H9 (cell line): ENCODE measurements around the gene ARCN1. TPM values are rescaled to one million over a fixed set of nuclear protein-coding genes. Genes with fewer than 3 reads are reported as not detected.

Experiments used
- DNase-seq: peaks from one replicate; pipeline ENCODE4 v3.0.0-alpha.2; 2017
- H2AFZ ChIP-seq: one replicate; pipeline ENCODE4 v1.6.1; 2013; ENCODE audit warnings: mild to moderate bottlenecking, low read length, control low read depth, moderate library complexity
- H2AK5ac ChIP-seq: 2 replicates; pipeline ENCODE4 v1.6.1; 2013; ENCODE audit warnings: low read length, control low read depth, mixed read lengths; ENCODE audit not compliant: insufficient read length
- H2BK120ac ChIP-seq: one replicate; pipeline ENCODE4 v1.6.1; 2013; ENCODE audit warnings: low read depth, mild to moderate bottlenecking, low read length, control low read depth, inconsistent platforms; ENCODE audit not compliant: poor library complexity, severe bottlenecking
- H2BK12ac ChIP-seq: 2 replicates; pipeline ENCODE4 v1.6.1; 2013; ENCODE audit warnings: low read length, control low read depth, mixed read lengths, low read depth; ENCODE audit not compliant: insufficient read length
- H2BK15ac ChIP-seq: 2 replicates; pipeline ENCODE4 v1.6.1; 2013; ENCODE audit warnings: low read depth, low read length, control low read depth
- H2BK20ac ChIP-seq: one replicate; pipeline ENCODE4 v1.6.1; 2013; ENCODE audit warnings: low read depth, mild to moderate bottlenecking, low read length, control low read depth, inconsistent platforms; ENCODE audit not compliant: poor library complexity, severe bottlenecking
- H2BK5ac ChIP-seq: 2 replicates; pipeline ENCODE4 v1.6.1; 2013; ENCODE audit warnings: low read length, control low read depth, mixed read lengths; ENCODE audit not compliant: insufficient read length
- H3K14ac ChIP-seq: 2 replicates; pipeline ENCODE4 v1.6.1; 2013; ENCODE audit warnings: low read length, control low read depth; ENCODE audit not compliant: insufficient read depth
- H3K18ac ChIP-seq: 2 replicates; pipeline ENCODE4 v1.6.1; 2013; ENCODE audit warnings: low read depth, mild to moderate bottlenecking, mixed read lengths, low read length, control low read depth; ENCODE audit not compliant: insufficient read length
- H3K23ac ChIP-seq: 2 replicates; pipeline ENCODE4 v1.6.1; 2013; ENCODE audit warnings: low read length, control low read depth, mixed read lengths, low read depth; ENCODE audit not compliant: insufficient read length
- H3K23me2 ChIP-seq: 2 replicates; pipeline ENCODE4 v1.6.1; 2013; ENCODE audit warnings: low read depth, mild to moderate bottlenecking, mixed read lengths, low read length, control low read depth; ENCODE audit not compliant: insufficient read length, poor library complexity, severe bottlenecking
- H3K27ac ChIP-seq: 2 replicates; pipeline ENCODE4 v1.5.1; 2013; ENCODE audit warnings: low read length, control low read depth, mixed read lengths, low read depth; ENCODE audit not compliant: insufficient read length
- H3K27me3 ChIP-seq: 2 replicates; pipeline ENCODE4 v1.6.1; 2013; ENCODE audit warnings: low read length, control low read depth, inconsistent platforms; ENCODE audit not compliant: insufficient read depth
- H3K4ac ChIP-seq: 2 replicates; pipeline ENCODE4 v1.6.1; 2013; ENCODE audit warnings: low read depth, mild to moderate bottlenecking, control low read depth, inconsistent platforms, low read length, moderate library complexity
- H3K4me1 ChIP-seq: 2 replicates; pipeline ENCODE4 v1.6.1; 2013; ENCODE audit warnings: low read length, control low read depth, inconsistent platforms; ENCODE audit not compliant: insufficient read depth
- H3K4me2 ChIP-seq: 2 replicates; pipeline ENCODE4 v1.6.1; 2013; ENCODE audit warnings: low read length, control low read depth, mixed read lengths; ENCODE audit not compliant: insufficient read length, insufficient read depth
- H3K56ac ChIP-seq: 2 replicates; pipeline ENCODE4 v1.6.1; 2013; ENCODE audit warnings: low read depth, mild to moderate bottlenecking, mixed read lengths, low read length, control low read depth; ENCODE audit not compliant: insufficient read length
- H3K79me1 ChIP-seq: 2 replicates; pipeline ENCODE4 v1.6.1; 2013; ENCODE audit warnings: low read depth, mild to moderate bottlenecking, moderate library complexity, low read length, control low read depth, inconsistent platforms; ENCODE audit not compliant: insufficient read depth, poor library complexity, severe bottlenecking
- H3K79me2 ChIP-seq: 2 replicates; pipeline ENCODE4 v1.6.1; 2013; ENCODE audit warnings: low read length, control low read depth, inconsistent platforms; ENCODE audit not compliant: insufficient read depth
- H3K9ac ChIP-seq: 2 replicates; pipeline ENCODE4 v1.6.1; 2013; ENCODE audit warnings: low read length, control low read depth, mixed read lengths; ENCODE audit not compliant: insufficient read length; ENCODE audit errors: extremely low read depth
- H3K9me3 ChIP-seq: one replicate; pipeline ENCODE4 v1.6.1; 2013; ENCODE audit warnings: low read depth, low read length, inconsistent platforms; ENCODE audit not compliant: control insufficient read depth
- H3T11ph ChIP-seq: one replicate; pipeline ENCODE4 v1.6.1; 2013; ENCODE audit warnings: mild to moderate bottlenecking, low read length, control low read depth, inconsistent platforms
- H4K20me1 ChIP-seq: one replicate; pipeline ENCODE4 v1.6.1; 2013; ENCODE audit not compliant: control insufficient read depth, insufficient read length, insufficient read depth
- H4K5ac ChIP-seq: 2 replicates; pipeline ENCODE4 v1.6.1; 2013; ENCODE audit warnings: low read depth, mild to moderate bottlenecking, mixed read lengths, low read length, control low read depth; ENCODE audit not compliant: insufficient read length
- H4K8ac ChIP-seq: replicated peaks from 2 replicates; pipeline ENCODE4 v1.6.1; 2013; ENCODE audit warnings: low read length, control low read depth, mixed read lengths, low read depth; ENCODE audit not compliant: insufficient read length
- H4K91ac ChIP-seq: 2 replicates; pipeline ENCODE4 v1.6.1; 2013; ENCODE audit warnings: low read depth, mild to moderate bottlenecking, moderate library complexity, mixed read lengths, low read length, control low read depth; ENCODE audit not compliant: insufficient read length
- H3K27ac Mint-ChIP-seq, 3 experiments: 2 replicates in 2 of 3; 3 replicates in 1 of 3; pipeline ENCODE4 v1.8.0; 2020 to 2021; ENCODE audit warnings: mixed read lengths in 3 of 3, mild to moderate bottlenecking in 1 of 3, moderate library complexity in 1 of 3
- H3K27me3 Mint-ChIP-seq: 2 replicates; pipeline ENCODE4 v1.8.0; 2021; ENCODE audit warnings: low read depth, mild to moderate bottlenecking, moderate library complexity, mixed read lengths
- H3K36me3 Mint-ChIP-seq, 3 experiments: 2 replicates in 2 of 3; 3 replicates in 1 of 3; pipeline ENCODE4 v1.8.0; 2020 to 2021; ENCODE audit warnings: low read depth in 3 of 3, mixed read lengths in 3 of 3; ENCODE audit not compliant: insufficient read depth in 1 of 3
- H3K4me1 Mint-ChIP-seq, 2 experiments: 2 replicates each; pipeline ENCODE4 v1.8.0; 2020; ENCODE audit warnings: mixed read lengths in 2 of 2
- H3K4me3 Mint-ChIP-seq, 2 experiments: 2 replicates in 1 of 2; 3 replicates in 1 of 2; pipeline ENCODE4 v1.8.0; 2020 to 2021; ENCODE audit warnings: mild to moderate bottlenecking in 2 of 2, mixed read lengths in 2 of 2, moderate library complexity in 1 of 2
- H3K9me3 Mint-ChIP-seq, 2 experiments: 2 replicates in 1 of 2; 3 replicates in 1 of 2; pipeline ENCODE4 v1.8.0; 2020; ENCODE audit warnings: mild to moderate bottlenecking in 2 of 2, mixed read lengths in 2 of 2, moderate library complexity in 1 of 2
- WGBS: extraction: QIAGEN DNeasy Blood & Tissue Kit; methylation state at CpG from one replicate; pipeline ENCODE4 v1.1.7; 2013; ENCODE audit warnings: missing lambda C conversion rate, low lambda C conversion rate, mixed read lengths; ENCODE audit not compliant: insufficient read length; ENCODE audit errors: extremely low coverage; 5-methylcytosine and 5-hydroxymethylcytosine counted together
- total RNA-seq: library from RNA; stranded (reverse); gene quantifications from 2 replicates; pipeline ENCODE4 v1.2.1, GENCODE V29; 2021
- TF ChIP-seq, protein P1 (sequence below): fragments of 200-600 bp; sonication (generic); conservative IDR thresholded peaks from 3 replicates; pipeline ENCODE4 v1.8.0; 2021; ENCODE audit warnings: antibody characterized with exemption, mild to moderate bottlenecking

The ARCN1 gene
- total RNA-seq, 1 experiment from 2014 or later: 152 TPM

DNA sequence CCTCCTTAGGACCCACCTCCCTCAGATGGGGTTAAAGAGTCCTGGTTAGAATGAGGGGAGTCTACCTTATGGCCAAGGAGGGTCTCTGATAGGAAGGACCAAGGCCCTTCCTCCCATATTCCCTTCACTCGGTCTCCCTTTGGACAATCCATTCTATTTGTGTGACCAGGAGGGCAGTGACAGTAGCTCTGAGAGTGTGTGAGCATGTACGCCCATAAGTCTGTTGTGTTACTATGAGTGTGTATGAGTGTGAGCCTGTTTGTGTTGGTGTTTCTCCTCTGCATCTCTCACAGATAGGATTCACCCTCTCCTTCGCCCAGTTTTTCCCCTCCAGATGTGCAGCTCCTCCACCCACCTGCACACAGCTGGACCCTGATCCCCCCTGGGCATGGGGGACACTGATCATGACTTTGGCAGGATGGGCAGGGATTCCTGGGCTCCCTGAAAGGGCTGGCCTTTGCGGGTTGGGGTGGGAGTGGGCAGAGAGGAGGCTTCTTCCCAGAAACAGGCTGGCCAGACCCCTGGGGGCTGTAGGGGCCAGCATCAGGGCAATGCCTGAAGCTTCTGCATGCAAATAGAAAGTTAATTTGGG lies 49.7 kb downstream of the ARCN1 start:
- WGBS: no CpG with 5 or more reads among the region's 4 CpGs
- Histone ChIP-seq H3K18ac (peak overlapping the region; percentile 6), H3K27me3 (no peaks in the 10 kb centered on the region; the same call in 1 of the 2 replicates), H2BK20ac (no peak overlapping the region), H3K9me3 (no peaks in the 10 kb centered on the region), H3K79me1 (no peaks in the 10 kb centered on the region), H3K79me2 (no peaks in the 10 kb centered on the region; the same call in 1 of the 2 replicates), H3K4me1 (peaks cover 2% of the 10 kb centered on the region; the same call in 1 of the 2 replicates), H2BK15ac (no peak overlapping the region), H3K4me2 (peak overlapping the region; percentile 75), H2BK5ac (no peak overlapping the region), H3K56ac (no peak overlapping the region), H3K23me2 (peaks cover 9% of the 10 kb centered on the region), H3K14ac (peak overlapping the region; percentile 60; the same call in 1 of the 2 replicates), H2AK5ac (no peak overlapping the region), H2BK12ac (no peak overlapping the region), H2AFZ (no peak overlapping the region), H3T11ph (no peak overlapping the region), H3K4ac (no peak overlapping the region), H3K23ac (no peak overlapping the region), H4K8ac (no peak overlapping the region), H4K20me1 (no peaks in the 10 kb centered on the region), H3K27ac (no peak overlapping the region), H4K5ac (no peak overlapping the region), H3K9ac (peak overlapping the region; percentile 55), H4K91ac (no peak overlapping the region), H2BK120ac (no peak overlapping the region)
- Mint-ChIP-seq H3K9me3 (no peaks in the 10 kb centered on the region), H3K36me3 (peaks cover 4 to 24% (median 6%) of the 10 kb centered on the region in 3 experiments), H3K4me1 (peaks cover 52 to 59% of the 10 kb centered on the region in 2 experiments), H3K4me3 (peak overlapping the region; percentile 81 to 89), H3K27ac (peak overlapping the region in 2 of 3 experiments; percentile 73 to 81; a peak in 4 of 7 replicates), H3K27me3 (no peaks in the 10 kb centered on the region)
- TF ChIP-seq, protein P1, sequence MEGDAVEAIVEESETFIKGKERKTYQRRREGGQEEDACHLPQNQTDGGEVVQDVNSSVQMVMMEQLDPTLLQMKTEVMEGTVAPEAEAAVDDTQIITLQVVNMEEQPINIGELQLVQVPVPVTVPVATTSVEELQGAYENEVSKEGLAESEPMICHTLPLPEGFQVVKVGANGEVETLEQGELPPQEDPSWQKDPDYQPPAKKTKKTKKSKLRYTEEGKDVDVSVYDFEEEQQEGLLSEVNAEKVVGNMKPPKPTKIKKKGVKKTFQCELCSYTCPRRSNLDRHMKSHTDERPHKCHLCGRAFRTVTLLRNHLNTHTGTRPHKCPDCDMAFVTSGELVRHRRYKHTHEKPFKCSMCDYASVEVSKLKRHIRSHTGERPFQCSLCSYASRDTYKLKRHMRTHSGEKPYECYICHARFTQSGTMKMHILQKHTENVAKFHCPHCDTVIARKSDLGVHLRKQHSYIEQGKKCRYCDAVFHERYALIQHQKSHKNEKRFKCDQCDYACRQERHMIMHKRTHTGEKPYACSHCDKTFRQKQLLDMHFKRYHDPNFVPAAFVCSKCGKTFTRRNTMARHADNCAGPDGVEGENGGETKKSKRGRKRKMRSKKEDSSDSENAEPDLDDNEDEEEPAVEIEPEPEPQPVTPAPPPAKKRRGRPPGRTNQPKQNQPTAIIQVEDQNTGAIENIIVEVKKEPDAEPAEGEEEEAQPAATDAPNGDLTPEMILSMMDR: no peak
- DNase-seq: no peak
